Stomach smooth muscle (tissue), 2 donors: ENCODE results near the gene ANKRD30B.
"Not testable (repeated sequence)": the region's sequence is repeated elsewhere in the genome, so short reads cannot be mapped to it uniquely, and the experiment has no call there.

Experiments
- H3K27ac ChIP-seq: one replicate; pipeline ENCODE4 v1.7.0; 2013; ENCODE audit warnings: mild to moderate bottlenecking, low read length, inconsistent platforms
- H3K27me3 ChIP-seq, 2 donors: one replicate each; pipeline ENCODE4 v1.7.0; 2013; ENCODE audit warnings: low read length in 2 of 2; ENCODE audit not compliant: insufficient read depth in 2 of 2, control insufficient read depth in 1 of 2
- H3K36me3 ChIP-seq, 2 donors: one replicate each; pipeline ENCODE4 v1.7.0; 2013; ENCODE audit warnings: low read length in 2 of 2; ENCODE audit not compliant: control insufficient read depth in 2 of 2, insufficient read depth in 2 of 2
- H3K4me1 ChIP-seq: one replicate; pipeline ENCODE4 v1.7.0; 2013; ENCODE audit warnings: low read length; ENCODE audit not compliant: control insufficient read depth, insufficient read depth
- H3K4me3 ChIP-seq, 2 donors: one replicate each; pipeline ENCODE4 v1.7.0; 2013; ENCODE audit warnings: low read length in 2 of 2
- H3K9ac ChIP-seq, 2 donors: one replicate each; pipeline ENCODE4 v1.7.0; 2013; ENCODE audit warnings: low read length in 2 of 2, mild to moderate bottlenecking in 1 of 2
- H3K9me3 ChIP-seq, 2 donors: one replicate each; pipeline ENCODE4 v1.7.0; 2013; ENCODE audit warnings: low read length in 2 of 2; ENCODE audit not compliant: control insufficient read depth in 2 of 2
- donor health status: healthy.
- donor health status: Pancreatic carcinoma.

Gene ANKRD30B

GRCh38 chr18:14768241-14768640 is 20.3 kb downstream of the ANKRD30B start:
- H3K9me3 ChIP-seq = no peaks in the 10 kb centered on the region
- H3K4me1 ChIP-seq = no peaks in the 10 kb centered on the region
- H3K9ac ChIP-seq = no peak overlapping the region
- no peak overlapping the region for H3K27ac ChIP-seq
- H3K4me3 ChIP-seq = no peak overlapping the region
- H3K27me3 ChIP-seq = no peaks in the 10 kb centered on the region
- H3K36me3 ChIP-seq = no peaks in the 10 kb centered on the region

GRCh38 chr18:14769381-14769780 is 21.4 kb downstream of the ANKRD30B start:
- H3K9me3 ChIP-seq = no peaks in the 10 kb centered on the region
- no peak overlapping the region for H3K9ac ChIP-seq
- H3K4me3 ChIP-seq = no peak overlapping the region
- H3K4me1 ChIP-seq = no peaks in the 10 kb centered on the region
- no peaks in the 10 kb centered on the region for H3K27me3 ChIP-seq
- H3K36me3 ChIP-seq = no peaks in the 10 kb centered on the region
- H3K27ac ChIP-seq = no peak overlapping the region

- Histone ChIP-seq H3K36me3 (no peaks in the 10 kb centered on the region), H3K27ac (no peak overlapping the region), H3K4me3 (no peak overlapping the region), H3K4me1 (no peaks in the 10 kb centered on the region), H3K9ac (no peak overlapping the region), H3K9me3 (no peaks in the 10 kb centered on the region), H3K27me3 (no peaks in the 10 kb centered on the region)
Measured at GRCh38 chr18:14776801-14777200, 28.8 kb downstream of the ANKRD30B start.

- no peak overlapping the region for H3K27ac ChIP-seq
Measured at GRCh38 chr18:14781671-14782070, 33.7 kb downstream of the ANKRD30B start.

GRCh38 chr18:14784133-14784532 is 36.2 kb downstream of the ANKRD30B start:
- no peak overlapping the region for H3K27ac ChIP-seq
- no peaks in the 10 kb centered on the region for H3K4me1 ChIP-seq
- H3K9me3 ChIP-seq = no peaks in the 10 kb centered on the region
- no peak overlapping the region for H3K4me3 ChIP-seq
- no peaks in the 10 kb centered on the region for H3K36me3 ChIP-seq
- H3K27me3 ChIP-seq = no peaks in the 10 kb centered on the region
- H3K9ac ChIP-seq = no peak overlapping the region

More at GRCh38 chr18:14781671-14782070, 33.7 kb downstream of the ANKRD30B start:
- H3K4me1 ChIP-seq = no peaks in the 10 kb centered on the region
- H3K27me3 ChIP-seq = no peaks in the 10 kb centered on the region
- H3K36me3 ChIP-seq = no peaks in the 10 kb centered on the region
- H3K4me3 ChIP-seq = no peak overlapping the region
- H3K9me3 ChIP-seq = no peaks in the 10 kb centered on the region
- no peak overlapping the region for H3K9ac ChIP-seq

GRCh38 chr18:14796876-14797275 is 48.9 kb downstream of the ANKRD30B start:
- H3K27ac ChIP-seq, H3K27me3 ChIP-seq, H3K9me3 ChIP-seq, H3K9ac ChIP-seq, H3K4me1 ChIP-seq, H3K4me3 ChIP-seq, H3K36me3 ChIP-seq: not testable (repeated sequence)

- not testable (repeated sequence) for H3K4me1 ChIP-seq, H3K4me3 ChIP-seq, H3K36me3 ChIP-seq, H3K9ac ChIP-seq, H3K27me3 ChIP-seq, H3K27ac ChIP-seq, H3K9me3 ChIP-seq
Measured at GRCh38 chr18:14797969-14798764, 50.2 kb downstream of the ANKRD30B start.

- not testable (repeated sequence) for H3K9ac ChIP-seq
Measured at GRCh38 chr18:14811081-14811480, 63.1 kb downstream of the ANKRD30B start.

GRCh38 chr18:14826972-14827632 is 79.1 kb downstream of the ANKRD30B start:
- H3K9ac ChIP-seq, H3K4me3 ChIP-seq, H3K36me3 ChIP-seq, H3K4me1 ChIP-seq, H3K27me3 ChIP-seq, H3K27ac ChIP-seq, H3K9me3 ChIP-seq: not testable (repeated sequence)

More at GRCh38 chr18:14811081-14811480, 63.1 kb downstream of the ANKRD30B start:
- H3K27me3 ChIP-seq, H3K4me3 ChIP-seq, H3K27ac ChIP-seq, H3K36me3 ChIP-seq, H3K4me1 ChIP-seq, H3K9me3 ChIP-seq: not testable (repeated sequence)

GRCh38 chr18:14841607-14842006 is 93.6 kb downstream of the ANKRD30B start:
- not testable (repeated sequence) for H3K4me3 ChIP-seq, H3K9me3 ChIP-seq, H3K27ac ChIP-seq, H3K4me1 ChIP-seq, H3K36me3 ChIP-seq, H3K27me3 ChIP-seq, H3K9ac ChIP-seq

- H3K4me1 ChIP-seq, H3K27ac ChIP-seq, H3K9me3 ChIP-seq: not testable (repeated sequence)
Measured at GRCh38 chr18:14851533-14851932, 103.6 kb downstream of the ANKRD30B start.

More at GRCh38 chr18:14851533-14851932, 103.6 kb downstream of the ANKRD30B start:
- not testable (repeated sequence) for H3K9ac ChIP-seq, H3K4me3 ChIP-seq, H3K27me3 ChIP-seq, H3K36me3 ChIP-seq
